Hippocampal formation (tissue), 2 donors: ENCODE data around the gene A4GNT.

Experiments
- DNase-seq, 2 donors: peaks; one replicate each; lab custom pipeline; 2025; lab: John Stamatoyannopoulos, UW

The A4GNT gene

DNA sequence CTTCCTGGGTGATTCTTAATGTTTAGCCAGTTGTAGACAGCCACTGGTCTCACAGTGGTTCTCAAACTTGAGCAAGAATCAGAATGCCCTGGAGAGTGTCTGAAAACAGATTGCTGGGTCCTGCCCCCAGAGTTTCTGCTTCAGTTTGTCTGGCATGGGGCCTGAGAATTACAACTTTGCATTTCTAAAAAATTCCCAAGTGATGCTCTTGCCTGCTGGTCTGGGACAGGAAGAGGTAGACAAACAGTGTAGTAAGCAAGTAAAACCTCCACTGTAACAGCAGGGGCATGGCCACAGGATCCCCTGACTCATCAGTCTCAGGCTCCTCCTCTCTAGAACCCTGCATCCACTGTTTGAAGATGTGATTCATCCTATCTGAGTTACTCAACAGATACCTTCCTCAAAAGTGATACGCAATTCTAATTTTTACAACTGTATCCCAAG, 53.3 kb downstream of the A4GNT start:
- no peak for DNase-seq

DNA sequence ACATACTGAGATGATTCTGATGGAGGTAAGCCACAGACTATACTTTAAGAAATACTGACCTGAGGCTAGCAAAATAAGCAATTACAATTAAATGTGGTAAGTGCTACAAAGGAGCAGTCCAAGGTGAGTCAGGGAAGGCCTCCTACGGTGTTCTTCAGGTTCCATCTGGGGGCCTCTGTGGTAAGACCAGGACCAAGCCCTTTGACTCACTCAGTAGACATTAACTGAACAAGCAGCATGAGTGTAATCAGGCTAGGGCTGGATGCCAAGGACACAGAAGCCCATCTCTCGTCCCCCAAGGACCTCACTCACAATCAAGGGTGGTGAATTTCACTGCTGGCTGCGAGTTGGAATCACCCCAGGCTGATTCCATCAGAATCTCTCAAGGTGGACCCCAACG, 54.1 kb downstream of the A4GNT start:
- DNase-seq: no peak
